Right lobe of liver (tissue), 4 donors: ENCODE results near the gene SLC2A6.

ENCODE experiments used
- POLR2A ChIP-seq: fragments of 450-650 bp; IDR thresholded peaks from one replicate; pipeline ENCODE4 v1.6.1; 2017; ENCODE audit warnings: antibody characterized with exemption, mild to moderate bottlenecking
- TF ChIP-seq, protein P1 (sequence below), 4 donors: fragments of 200-600 bp in 3 of 4; fragments of 450-650 bp in 1 of 4; IDR thresholded peaks; one replicate each; pipeline versions ENCODE4 v1.5.1 to v1.8.0; 2016 to 2022; ENCODE audit warnings: antibody characterized with exemption in 4 of 4, mild to moderate bottlenecking in 2 of 4
- donor health status: DM: no; HTN: no; CAD: no.
- donor health status: DM: no; HTN: no; CAD: no.
- donor health status: DM: no; HTN: yes; CAD: no.

DNA sequence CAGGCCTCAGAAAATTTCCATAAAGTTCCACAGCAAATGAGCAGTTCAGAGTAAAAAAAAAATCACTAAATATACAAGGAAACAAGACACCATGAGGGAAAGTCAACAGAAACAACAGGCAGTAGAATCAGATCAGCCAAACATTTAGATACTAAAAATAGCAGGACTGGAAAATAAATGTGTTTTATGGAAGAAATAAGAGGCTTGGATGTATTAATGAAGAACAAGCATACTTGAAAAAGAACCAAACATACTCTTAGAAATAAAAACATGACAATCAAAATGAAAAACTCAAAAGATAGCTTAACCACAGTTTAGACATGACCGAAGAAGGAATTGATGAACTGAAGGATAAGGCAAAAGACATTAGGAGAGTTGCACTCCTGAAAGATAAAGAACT is 23.2 kb upstream of the SLC2A6 start:
- TF ChIP-seq, protein P1, sequence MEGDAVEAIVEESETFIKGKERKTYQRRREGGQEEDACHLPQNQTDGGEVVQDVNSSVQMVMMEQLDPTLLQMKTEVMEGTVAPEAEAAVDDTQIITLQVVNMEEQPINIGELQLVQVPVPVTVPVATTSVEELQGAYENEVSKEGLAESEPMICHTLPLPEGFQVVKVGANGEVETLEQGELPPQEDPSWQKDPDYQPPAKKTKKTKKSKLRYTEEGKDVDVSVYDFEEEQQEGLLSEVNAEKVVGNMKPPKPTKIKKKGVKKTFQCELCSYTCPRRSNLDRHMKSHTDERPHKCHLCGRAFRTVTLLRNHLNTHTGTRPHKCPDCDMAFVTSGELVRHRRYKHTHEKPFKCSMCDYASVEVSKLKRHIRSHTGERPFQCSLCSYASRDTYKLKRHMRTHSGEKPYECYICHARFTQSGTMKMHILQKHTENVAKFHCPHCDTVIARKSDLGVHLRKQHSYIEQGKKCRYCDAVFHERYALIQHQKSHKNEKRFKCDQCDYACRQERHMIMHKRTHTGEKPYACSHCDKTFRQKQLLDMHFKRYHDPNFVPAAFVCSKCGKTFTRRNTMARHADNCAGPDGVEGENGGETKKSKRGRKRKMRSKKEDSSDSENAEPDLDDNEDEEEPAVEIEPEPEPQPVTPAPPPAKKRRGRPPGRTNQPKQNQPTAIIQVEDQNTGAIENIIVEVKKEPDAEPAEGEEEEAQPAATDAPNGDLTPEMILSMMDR (IDR thresholded peaks at IDR 0.05) = no peak
- TF ChIP-seq POLR2A = no peak
